Keratinocyte (primary cell): ENCODE measurements around the gene MAPK12. TPM values are rescaled to one million over a fixed set of nuclear protein-coding genes. Genes with fewer than 3 reads are reported as not detected.

ENCODE experiments used
- DNase-seq: peaks from one replicate; pipeline ENCODE4 v3.0.0-alpha.2; 2011; ENCODE audit warnings: low read depth, missing footprints, low spot score
- FAIRE-seq: peaks from 2 replicates; lab custom pipeline; 2011; peaks lifted over from hg19 to GRCh38; lab: Jason Lieb, UNC
- H2AFZ ChIP-seq: 2 replicates; pipeline ENCODE4 v1.6.0; 2012; ENCODE audit warnings: low read length, control low read depth, inconsistent platforms; ENCODE audit not compliant: control insufficient read depth
- H3K27ac ChIP-seq: 2 replicates; pipeline ENCODE4 v1.5.1; 2011; ENCODE audit warnings: low read length; ENCODE audit not compliant: control insufficient read depth, insufficient read depth
- H3K27me3 ChIP-seq: 3 replicates; pipeline ENCODE4 v1.6.0; 2011; ENCODE audit warnings: low read length; ENCODE audit not compliant: control insufficient read depth, insufficient read depth; ENCODE audit errors: extremely low read depth
- H3K36me3 ChIP-seq, 2 experiments: 2 replicates in 1 of 2; 3 replicates in 1 of 2; pipeline ENCODE4 v1.5.1; 2011; ENCODE audit warnings: low read length in 2 of 2, mild to moderate bottlenecking in 1 of 2; ENCODE audit not compliant: control insufficient read depth in 2 of 2, insufficient read depth in 2 of 2; ENCODE audit errors: extremely low read depth in 1 of 2
- H3K4me1 ChIP-seq: 3 replicates; pipeline ENCODE4 v1.5.1; 2011; ENCODE audit warnings: low read length; ENCODE audit not compliant: control insufficient read depth, insufficient read depth; ENCODE audit errors: extremely low read depth
- H3K4me2 ChIP-seq: 3 replicates; pipeline ENCODE4 v1.6.0; 2011; ENCODE audit warnings: low read depth, low read length; ENCODE audit not compliant: control insufficient read depth, insufficient read depth; ENCODE audit errors: extremely low read depth
- H3K4me3 ChIP-seq, 3 experiments: fragments of 200-600 bp in 1 of 3; sonication (generic) in 1 of 3; 2 replicates in 2 of 3; 3 replicates in 1 of 3; pipeline ENCODE4 v1.5.1; 2011 to 2016; ENCODE audit warnings: low read length in 3 of 3, mild to moderate bottlenecking in 3 of 3, control low read depth in 2 of 3, inconsistent platforms in 1 of 3, low read depth in 1 of 3, mixed read lengths in 1 of 3, mixed run types in 1 of 3, moderate library complexity in 1 of 3; ENCODE audit not compliant: control insufficient read depth in 2 of 3, insufficient read depth in 2 of 3; ENCODE audit errors: extremely low read depth in 1 of 3
- H3K79me2 ChIP-seq: 2 replicates; pipeline ENCODE4 v1.6.0; 2012; ENCODE audit warnings: low read length; ENCODE audit not compliant: control insufficient read depth, insufficient read depth
- H3K9ac ChIP-seq: 3 replicates; pipeline ENCODE4 v1.6.0; 2011; ENCODE audit warnings: low read length; ENCODE audit not compliant: control insufficient read depth, insufficient read depth; ENCODE audit errors: extremely low read depth
- H3K9me1 ChIP-seq: 3 replicates; pipeline ENCODE4 v1.6.0; 2011; ENCODE audit warnings: low read length; ENCODE audit not compliant: control insufficient read depth, insufficient read depth; ENCODE audit errors: extremely low read depth
- H3K9me3 ChIP-seq: 2 replicates; pipeline ENCODE4 v1.5.1; 2012; ENCODE audit warnings: low read depth, low read length; ENCODE audit not compliant: control insufficient read depth
- H4K20me1 ChIP-seq: 3 replicates; pipeline ENCODE4 v1.6.0; 2011; ENCODE audit warnings: low read length; ENCODE audit not compliant: control insufficient read depth, insufficient read depth; ENCODE audit errors: extremely low read depth
- EZH2 ChIP-seq: IDR thresholded peaks from one replicate; pipeline ENCODE4 v1.6.1; 2012; ENCODE audit warnings: inconsistent platforms, mild to moderate bottlenecking, low read length, moderate library complexity
- dilution Hi-C: fragments of 300-500 bp; cut with MboI; formaldehyde crosslinking; loops from one replicate; pipeline ENCODE4 v1.7.0; 2020; ENCODE audit warnings: low sequenced_read_pairs; ENCODE audit not compliant: extremely low pct_ligation_motif_present
- polyA plus RNA-seq, 5 experiments: library from polyadenylated mRNA; depleted of rRNA in 3 of 5; stranded (reverse) in 3 of 5; stranded (forward) in 1 of 5; unstranded in 1 of 5; fragments of >200 nt; gene quantifications; 1 replicate in 1 of 5; 2 replicates in 3 of 5; 3 replicates in 1 of 5; pipeline versions ENCODE4 v1.2.1 to v1.2.3, GENCODE V29; 2011 to 2012; ENCODE audit warnings: missing spikeins in 2 of 5, low read depth in 1 of 5, low replicate concordance in 1 of 5
- TF ChIP-seq, protein P1 (sequence below), 3 experiments: IDR thresholded peaks in 1 of 3; conservative IDR thresholded peaks in 1 of 3; optimal IDR thresholded peaks in 1 of 3; 2 replicates in 2 of 3; 3 replicates in 1 of 3; pipeline versions ENCODE3 to v1.5.1; 2011; ENCODE audit warnings: low read length in 3 of 3, mild to moderate bottlenecking in 3 of 3, moderate library complexity in 2 of 3, control low read depth in 1 of 3, inconsistent platforms in 1 of 3; ENCODE audit not compliant: insufficient read depth in 2 of 3; ENCODE audit errors: extremely low read depth in 1 of 3

MAPK12 gene
- polyA plus RNA-seq, 1 donor (not counting 4 experiments of a cell fraction or from before 2014, with no cell fraction given) = 10.1 TPM

DNA sequence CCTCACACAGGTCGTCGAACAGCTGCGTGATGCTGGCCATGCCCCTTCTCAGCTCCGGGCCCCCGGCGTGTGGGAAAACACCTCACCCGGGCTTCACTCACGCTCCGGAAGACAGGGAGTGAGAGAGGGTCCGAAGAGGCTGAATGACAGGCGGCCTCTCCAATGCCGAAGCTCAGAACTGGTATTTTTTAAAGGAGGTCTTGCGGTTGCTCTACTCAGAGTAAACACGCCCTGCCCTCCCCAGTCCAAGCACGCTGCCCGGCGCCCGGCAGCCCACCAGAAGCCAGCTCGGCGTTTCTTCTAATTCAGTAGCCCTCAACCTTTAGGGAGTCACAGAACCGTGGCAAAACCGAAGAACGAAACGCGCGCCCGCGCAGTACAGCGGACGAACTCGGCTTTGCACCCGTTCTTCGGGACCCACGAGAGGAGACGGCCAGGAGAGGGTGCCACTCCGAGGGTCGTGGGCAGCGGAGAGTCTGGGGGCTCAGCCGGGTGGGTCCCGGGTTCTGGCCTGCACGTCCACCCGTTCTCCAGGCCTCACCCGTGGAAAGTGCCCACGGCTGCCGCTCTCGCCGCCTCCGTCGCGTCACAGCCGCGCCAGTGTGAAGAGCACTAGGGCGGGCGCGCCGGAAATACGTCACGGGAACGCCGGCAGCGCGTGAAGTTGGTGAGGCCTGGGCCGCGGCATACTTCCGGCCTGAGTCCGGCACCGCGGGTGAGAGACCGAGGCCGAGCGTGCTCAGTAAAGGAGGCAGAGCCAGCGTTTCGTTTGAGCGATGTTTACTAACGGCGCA lies 16.9 kb downstream of the MAPK12 start, which contains the start of gene TUBGCP6:
TUBGCP6 (minus strand) TSS at position 604 of the 794 bp plus-strand sequence; CDS start at position 40, 564 bp downstream.
- DNase-seq (no peak), FAIRE-seq (peak; percentile 36)
- H3K9me1 ChIP-seq = no peaks in the 10 kb centered on the region
- peak within 1 kb of the TSS; percentile 84 to 95 (median 94) for H3K4me3 ChIP-seq
- H3K79me2 ChIP-seq = peaks cover 59% of the 10 kb centered on the region
- no peaks in the 10 kb centered on the region for H3K9me3 ChIP-seq
- peak within 1 kb of the TSS; percentile 95 for H2AFZ ChIP-seq
- no peaks in the 10 kb centered on the region for H3K27me3 ChIP-seq
- peak within 1 kb of the TSS; percentile 96 for H3K9ac ChIP-seq
- H4K20me1 ChIP-seq = peaks cover 7% of the 10 kb centered on the region
- no peak for TF ChIP-seq EZH2
- TF ChIP-seq, protein P1, sequence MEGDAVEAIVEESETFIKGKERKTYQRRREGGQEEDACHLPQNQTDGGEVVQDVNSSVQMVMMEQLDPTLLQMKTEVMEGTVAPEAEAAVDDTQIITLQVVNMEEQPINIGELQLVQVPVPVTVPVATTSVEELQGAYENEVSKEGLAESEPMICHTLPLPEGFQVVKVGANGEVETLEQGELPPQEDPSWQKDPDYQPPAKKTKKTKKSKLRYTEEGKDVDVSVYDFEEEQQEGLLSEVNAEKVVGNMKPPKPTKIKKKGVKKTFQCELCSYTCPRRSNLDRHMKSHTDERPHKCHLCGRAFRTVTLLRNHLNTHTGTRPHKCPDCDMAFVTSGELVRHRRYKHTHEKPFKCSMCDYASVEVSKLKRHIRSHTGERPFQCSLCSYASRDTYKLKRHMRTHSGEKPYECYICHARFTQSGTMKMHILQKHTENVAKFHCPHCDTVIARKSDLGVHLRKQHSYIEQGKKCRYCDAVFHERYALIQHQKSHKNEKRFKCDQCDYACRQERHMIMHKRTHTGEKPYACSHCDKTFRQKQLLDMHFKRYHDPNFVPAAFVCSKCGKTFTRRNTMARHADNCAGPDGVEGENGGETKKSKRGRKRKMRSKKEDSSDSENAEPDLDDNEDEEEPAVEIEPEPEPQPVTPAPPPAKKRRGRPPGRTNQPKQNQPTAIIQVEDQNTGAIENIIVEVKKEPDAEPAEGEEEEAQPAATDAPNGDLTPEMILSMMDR (optimal IDR thresholded peaks at IDR 0.05 in 1 of 3, IDR thresholded peaks at IDR 0.05 in 1 of 3, conservative IDR thresholded peaks at IDR 0.05 in 1 of 3; ENCODE audit: extremely low read depth in 1 of 3, insufficient read depth in 2 of 3, low read length in 3 of 3) = peak in 2 of 3 experiments; percentile 19 to 28
- peak within 1 kb of the TSS; percentile 88 for H3K4me2 ChIP-seq
- dilution Hi-C loops = no loop called here
- peaks cover 20% of the 10 kb centered on the region for H3K4me1 ChIP-seq
- H3K27ac ChIP-seq = peak within 1 kb of the TSS; percentile 93
- peaks cover 8 to 14% of the 10 kb centered on the region in 2 experiments for H3K36me3 ChIP-seq

DNA sequence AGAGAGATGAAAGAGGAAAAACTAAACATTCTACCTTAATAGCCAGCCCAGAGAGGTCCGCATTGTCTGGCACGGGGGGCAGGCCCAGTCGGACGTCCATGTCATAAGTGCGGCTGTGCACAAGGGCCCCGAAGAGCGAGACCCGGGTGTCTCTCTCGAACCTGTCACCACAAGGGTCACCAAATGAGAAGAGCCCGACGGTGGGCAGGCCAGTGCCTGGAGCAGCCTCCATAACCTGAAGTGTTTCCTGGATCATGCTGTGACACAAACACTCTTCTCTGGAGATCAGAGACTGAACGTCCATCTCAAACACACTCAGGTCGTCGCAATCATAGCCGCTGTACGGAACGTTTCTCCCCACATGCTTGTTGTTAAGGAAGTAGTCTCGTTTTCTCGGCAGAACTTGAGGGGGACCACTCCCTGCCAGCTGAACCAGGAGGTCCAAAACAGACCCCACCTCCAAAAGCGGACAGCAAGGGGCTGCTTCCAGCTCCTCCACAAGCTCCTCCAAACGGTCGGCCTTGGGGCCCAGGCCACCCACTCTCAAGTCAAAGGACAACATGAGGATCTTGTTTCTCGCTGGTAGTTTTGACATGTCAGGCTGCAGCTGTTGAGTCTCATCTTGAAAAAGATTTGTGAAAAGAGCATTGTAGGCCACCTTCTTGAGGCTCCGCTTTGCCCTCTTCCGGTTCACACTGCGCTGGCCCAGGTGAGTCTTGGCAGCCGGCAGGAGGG lies 17.6 kb downstream of the MAPK12 start:
- Histone ChIP-seq H3K9ac (peak overlapping the region; percentile 96), H3K4me2 (peak overlapping the region; percentile 88), H4K20me1 (peaks cover 7% of the 10 kb centered on the region), H3K9me3 (no peaks in the 10 kb centered on the region), H3K4me3 (peak overlapping the region; percentile 84 to 95 (median 94)), H3K9me1 (no peaks in the 10 kb centered on the region), H3K4me1 (peaks cover 20% of the 10 kb centered on the region), H3K27ac (peak overlapping the region; percentile 93), H3K36me3 (peaks cover 11 to 12% of the 10 kb centered on the region in 2 experiments), H3K27me3 (no peaks in the 10 kb centered on the region), H2AFZ (peak overlapping the region; percentile 95), H3K79me2 (peaks cover 61% of the 10 kb centered on the region)
- dilution Hi-C loops = no loop called here
- peak; percentile 36 for FAIRE-seq
- no peak for DNase-seq
- TF ChIP-seq, protein P1 (optimal IDR thresholded peaks at IDR 0.05 in 1 of 3, IDR thresholded peaks at IDR 0.05 in 1 of 3, conservative IDR thresholded peaks at IDR 0.05 in 1 of 3; ENCODE audit: extremely low read depth in 1 of 3, insufficient read depth in 2 of 3, low read length in 3 of 3) = no peak
- TF ChIP-seq EZH2 = no peak
